Cerebellar nuclear complex (tissue), 1 donor: Measurements from ENCODE around the gene MAN1A1.

ENCODE experiments used
- DNase-seq, 2 experiments: peaks; one replicate each; lab custom pipeline; 2025; lab: John Stamatoyannopoulos, UW

MAN1A1 gene

DNA sequence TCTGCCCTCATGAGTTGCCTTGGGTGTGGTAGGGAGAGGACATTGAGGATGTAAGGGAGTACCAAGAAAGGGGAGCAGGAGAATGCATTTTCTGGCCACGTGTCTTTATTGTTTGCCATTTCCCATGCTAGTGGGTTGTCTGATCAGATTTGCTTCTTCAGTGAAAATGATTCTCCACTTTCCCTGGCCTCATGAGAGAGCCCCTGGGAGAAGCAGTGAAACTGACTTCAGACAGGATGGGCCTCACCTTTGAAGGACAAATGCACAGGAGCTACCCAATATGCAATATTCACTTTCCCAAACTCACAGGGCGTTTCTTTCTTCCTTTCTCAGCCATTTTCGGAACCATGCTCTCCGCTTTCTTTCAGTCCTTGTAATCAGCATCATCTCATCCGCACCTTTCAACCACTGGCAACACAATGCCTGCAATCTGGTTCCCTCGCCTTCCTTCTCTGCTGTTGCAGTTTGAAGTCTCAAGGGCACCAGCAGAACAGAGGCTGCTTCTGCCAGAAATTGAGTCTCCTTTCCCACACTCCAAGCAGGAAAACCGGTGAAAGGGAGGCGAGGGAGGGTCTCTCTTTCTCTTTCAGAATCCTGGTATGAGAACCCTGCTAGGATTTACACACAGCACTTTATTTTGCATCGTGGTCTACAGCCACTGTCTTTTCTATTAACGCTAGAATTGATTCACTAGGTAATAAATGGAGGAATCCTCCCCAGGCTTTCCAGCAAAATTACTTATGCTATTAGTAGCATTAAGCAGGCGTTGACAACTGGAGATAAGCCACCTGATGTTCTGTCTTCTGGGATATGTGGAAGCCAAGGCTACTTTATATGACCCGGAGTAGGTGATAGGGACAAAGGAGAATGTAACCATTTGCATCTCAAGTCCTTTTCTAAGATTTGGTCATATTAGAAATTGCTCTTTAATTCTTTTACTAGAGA lies 209.1 kb downstream of the MAN1A1 start:
- no peak for DNase-seq

GRCh38 chr6:119138906-119139541 lies 210.5 kb downstream of the MAN1A1 start:
- DNase-seq: no peak

GRCh38 chr6:119137194-119138072 lies 212.1 kb downstream of the MAN1A1 start:
- DNase-seq: no peak

GRCh38 chr6:119134752-119135151 lies 214.8 kb downstream of the MAN1A1 start:
- DNase-seq: no peak

DNA sequence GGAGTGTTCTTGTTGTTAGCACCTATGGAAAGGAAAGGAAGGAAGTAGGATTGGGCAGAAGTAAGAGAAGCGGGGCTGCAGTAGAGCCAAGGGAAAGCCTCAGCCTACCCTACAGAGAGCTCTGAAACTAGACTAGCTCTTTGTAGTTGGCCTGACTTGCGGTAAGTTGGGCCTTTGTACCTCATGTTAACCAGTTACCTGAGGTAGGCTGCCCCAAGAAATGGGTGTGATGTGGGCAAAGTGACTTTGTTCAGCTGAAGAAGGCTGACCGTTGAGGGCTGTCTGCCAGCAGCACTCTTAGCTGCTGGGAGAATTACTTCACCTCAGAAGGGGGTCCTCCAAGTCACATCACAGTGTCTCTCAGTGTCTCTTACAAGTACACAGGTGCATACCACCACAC lies 216.2 kb downstream of the MAN1A1 start:
- no peak for DNase-seq

GRCh38 chr6:119132261-119132981 lies 217.1 kb downstream of the MAN1A1 start:
- no peak for DNase-seq

DNA sequence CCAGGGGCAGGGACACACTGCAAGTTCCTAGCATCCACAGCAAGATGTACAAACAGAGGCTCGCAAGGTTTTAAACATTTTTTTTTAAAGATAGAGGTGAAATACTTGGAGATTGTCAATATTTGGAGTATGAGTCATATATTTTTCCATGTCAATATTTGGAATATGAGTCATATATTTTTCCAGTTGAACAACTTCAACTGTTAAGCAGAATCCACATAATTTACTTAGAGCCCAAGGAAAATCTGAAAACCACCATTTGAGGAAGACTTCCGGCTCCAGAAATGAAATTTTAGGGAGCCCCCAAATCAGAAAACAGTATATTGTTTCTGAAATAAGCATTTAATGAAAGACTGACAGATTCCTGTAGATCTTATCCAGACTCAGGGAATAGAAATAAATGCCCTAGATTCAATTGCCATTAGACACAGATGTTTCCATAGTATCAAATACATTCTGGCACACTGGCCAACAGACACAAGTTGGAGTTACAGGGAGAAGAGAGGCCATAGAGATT lies 219.5 kb downstream of the MAN1A1 start:
- DNase-seq: no peak

GRCh38 chr6:119129148-119129967 lies 220.2 kb downstream of the MAN1A1 start:
- peak in 1 of 2 experiments; percentile 1 for DNase-seq

DNA sequence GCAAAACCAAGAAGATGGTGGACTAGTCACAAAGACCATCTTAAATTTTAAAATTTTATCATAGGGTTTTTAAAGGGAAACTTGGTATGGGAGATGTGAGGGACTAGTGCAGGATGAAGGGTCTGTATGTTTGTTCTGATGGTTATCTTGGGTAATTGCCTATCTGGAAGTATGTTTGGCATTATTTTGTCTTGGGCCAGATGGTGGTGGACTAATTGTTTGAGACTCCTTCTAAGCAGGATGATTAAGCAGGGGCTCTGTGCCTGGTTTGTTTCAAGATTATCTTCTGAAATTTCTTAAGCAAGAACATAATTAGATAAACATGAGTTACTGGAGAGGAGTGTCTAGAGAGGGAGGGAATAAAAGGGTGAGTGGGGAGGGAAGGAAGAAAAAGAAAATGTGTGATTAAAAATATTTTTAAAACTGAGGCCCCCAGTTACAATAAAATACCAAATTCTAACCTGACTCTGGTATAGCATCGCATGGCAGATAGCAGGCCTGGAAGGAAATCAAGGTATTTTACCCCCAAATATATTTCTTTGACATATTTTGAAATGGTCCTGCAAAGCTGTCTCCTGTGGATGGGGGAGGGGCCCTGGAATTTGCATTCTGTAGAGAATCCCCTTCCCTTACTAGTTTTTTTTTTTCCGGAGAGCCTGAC lies 221.2 kb downstream of the MAN1A1 start:
- DNase-seq: no peak

- DNase-seq: no peak
These were observed 221.9 kb downstream of the MAN1A1 start for GRCh38 chr6:119127627-119128026.
